ENCODE measurements around the gene CFAP300. TPM values are rescaled to one million over a fixed set of nuclear protein-coding genes. Genes with fewer than 3 reads are reported as not detected.

Gene CFAP300
- total RNA-seq, 1 experiment from 2014 or later: 1.7 TPM

DNA sequence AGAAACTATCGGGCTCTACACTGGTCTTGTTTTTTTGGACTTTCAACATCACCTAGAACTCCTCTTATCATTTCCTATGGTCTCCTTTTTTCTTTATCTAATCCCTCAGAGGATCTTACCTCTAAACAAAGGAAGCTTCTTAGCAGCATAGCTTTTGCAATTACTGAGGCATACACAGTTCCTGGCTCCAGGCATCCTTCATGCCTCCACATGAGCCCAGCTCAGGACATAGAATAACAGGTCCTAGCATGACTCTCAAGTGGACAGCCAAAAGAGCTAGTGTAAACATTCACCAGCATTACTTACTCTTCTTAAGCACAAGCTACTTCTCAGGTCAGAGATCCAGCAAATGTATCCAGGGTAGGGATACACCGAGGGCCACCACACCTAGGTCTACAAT lies 17.1 kb downstream of the CFAP300 start:
- no peak overlapping the region for H2BK20ac ChIP-seq (ENCODE audit: low read depth, low read length, poor library complexity, severe bottlenecking)
- H3K56ac ChIP-seq (ENCODE audit: insufficient read length, low read depth, low read length): no peak overlapping the region
- H4K8ac ChIP-seq (replicated peaks; ENCODE audit: insufficient read length, low read depth, low read length): no peak overlapping the region
- no peak overlapping the region for H3K18ac ChIP-seq (ENCODE audit: insufficient read length, low read depth, low read length)
- Mint-ChIP-seq H3K4me3 (no peak overlapping the region), H3K4me1 (no peaks in the 10 kb centered on the region), H3K9me3 (no peaks in the 10 kb centered on the region), H3K27me3 (ENCODE audit: low read depth) (no peaks in the 10 kb centered on the region), H3K27ac (no peak overlapping the region), H3K36me3 (ENCODE audit: insufficient read depth in 1 of 3, low read depth in 3 of 3) (no peaks in the 10 kb centered on the region)
- no peak overlapping the region for H2BK15ac ChIP-seq (ENCODE audit: low read depth, low read length)
- TF ChIP-seq CTCF (conservative IDR thresholded peaks at IDR 0.05): no peak
- no peak overlapping the region for H3K9ac ChIP-seq (ENCODE audit: extremely low read depth, insufficient read length, low read length)
- H3T11ph ChIP-seq (ENCODE audit: low read length): no peak overlapping the region
- H4K5ac ChIP-seq (ENCODE audit: insufficient read length, low read depth, low read length): no peak overlapping the region
- H2BK120ac ChIP-seq (ENCODE audit: low read depth, low read length, poor library complexity, severe bottlenecking): no peak overlapping the region
- DNase-seq: no peak
- H3K23ac ChIP-seq (ENCODE audit: insufficient read length, low read depth, low read length): no peak overlapping the region
- no peaks in the 10 kb centered on the region for H4K20me1 ChIP-seq (ENCODE audit: control insufficient read depth, insufficient read depth, insufficient read length)
- no peak overlapping the region for H2BK5ac ChIP-seq (ENCODE audit: insufficient read length, low read length)
- no peaks in the 10 kb centered on the region for H3K9me3 ChIP-seq (ENCODE audit: control insufficient read depth, low read depth, low read length)
- H2AK5ac ChIP-seq (ENCODE audit: insufficient read length, low read length): no peak overlapping the region
- no peak overlapping the region for H4K91ac ChIP-seq (ENCODE audit: insufficient read length, low read depth, low read length)
- H3K23me2 ChIP-seq (ENCODE audit: insufficient read length, low read depth, low read length, poor library complexity, severe bottlenecking): no peaks in the 10 kb centered on the region
- no peaks in the 10 kb centered on the region for H3K27me3 ChIP-seq (ENCODE audit: insufficient read depth, low read length)
- no peak overlapping the region for H2BK12ac ChIP-seq (ENCODE audit: insufficient read length, low read depth, low read length)
- H2AFZ ChIP-seq (ENCODE audit: low read length): no peak overlapping the region
- no peak overlapping the region for H3K27ac ChIP-seq (ENCODE audit: insufficient read length, low read depth, low read length)
- no CpG with 5 or more reads among the region's 2 CpGs for WGBS (ENCODE audit: extremely low coverage, insufficient read length, low lambda C conversion rate)
- no peaks in the 10 kb centered on the region for H3K79me2 ChIP-seq (ENCODE audit: insufficient read depth, low read length)
- no peaks in the 10 kb centered on the region for H3K4me1 ChIP-seq (ENCODE audit: insufficient read depth, low read length)
- no peak overlapping the region for H3K4ac ChIP-seq (ENCODE audit: low read depth, low read length)
- H3K79me1 ChIP-seq (ENCODE audit: insufficient read depth, low read depth, low read length, poor library complexity, severe bottlenecking): no peaks in the 10 kb centered on the region
- H3K4me2 ChIP-seq (ENCODE audit: insufficient read depth, insufficient read length, low read length): no peak overlapping the region
- H3K14ac ChIP-seq (ENCODE audit: insufficient read depth, low read length): no peak overlapping the region
